BLaER1 treated with 17β-estradiol and CSF1 and Interleukin-3, amounts not matched to agents 10 nM and 100 nM (cell line): ENCODE data around the gene E4F1.
A peak's percentile ranks its signal among the peaks of the same experiment; 100 is the strongest.
"Not testable (repeated sequence)": the region's sequence is repeated elsewhere in the genome, so short reads cannot be mapped to it uniquely, and the experiment has no call there.

ENCODE experiments used
- H3K27ac ChIP-seq, 11 experiments: shearing (Covaris generic); formaldehyde crosslinking; 2 replicates each; pipeline ENCODE4 v1.8.1; 2022
- H3K27me3 ChIP-seq, 11 experiments: shearing (Covaris generic); formaldehyde crosslinking; 2 replicates each; pipeline ENCODE4 v1.8.1; 2022
- H3K36me3 ChIP-seq, 11 experiments: shearing (Covaris generic); formaldehyde crosslinking; 2 replicates each; pipeline ENCODE4 v1.8.1; 2022
- H3K4me1 ChIP-seq, 10 experiments: shearing (Covaris generic); formaldehyde crosslinking; 2 replicates each; pipeline ENCODE4 v1.8.1; 2022
- H3K4me2 ChIP-seq, 11 experiments: shearing (Covaris generic); formaldehyde crosslinking; 2 replicates each; pipeline ENCODE4 v1.8.1; 2022
- H3K4me3 ChIP-seq, 10 experiments: shearing (Covaris generic); formaldehyde crosslinking; 2 replicates each; pipeline ENCODE4 v1.8.1; 2022
- H3K9ac ChIP-seq, 11 experiments: shearing (Covaris generic); formaldehyde crosslinking; 2 replicates each; pipeline ENCODE4 v1.8.1; 2022
- H3K9me3 ChIP-seq, 11 experiments: shearing (Covaris generic); formaldehyde crosslinking; replicated peaks in 1 of 11; 2 replicates each; pipeline ENCODE4 v1.8.1; 2022
- H4K20me1 ChIP-seq, 11 experiments: shearing (Covaris generic); formaldehyde crosslinking; 2 replicates each; pipeline ENCODE4 v1.8.1; 2022
- Cebpa-rat ChIP-seq, 11 experiments: shearing (Covaris generic); IDR thresholded peaks; 2 replicates each; pipeline ENCODE4 v1.8.1; 2022

Gene E4F1

GRCh38 chr16:2237102-2237482 is 13.7 kb downstream of the E4F1 start:
- H3K9ac ChIP-seq: no peak overlapping the region
- H3K36me3 ChIP-seq: peaks cover 43 to 88% (median 68%) of the 10 kb centered on the region in 11 experiments
- no peak overlapping the region for H3K27ac ChIP-seq
- H3K9me3 ChIP-seq: no peaks in the 10 kb centered on the region
- H4K20me1 ChIP-seq: peaks cover 16 to 91% (median 74%) of the 10 kb centered on the region in 11 experiments; a peak in 21 of 22 replicates
- no peak overlapping the region for H3K4me3 ChIP-seq
- TF ChIP-seq Cebpa-rat (IDR thresholded peaks at IDR 0.05): no peak
- peaks cover 19 to 37% (median 25%) of the 10 kb centered on the region in 11 experiments for H3K27me3 ChIP-seq
- H3K4me2 ChIP-seq: no peak overlapping the region
- peaks cover 0 to 16% (median 11%) of the 10 kb centered on the region in 10 experiments; a peak in 12 of 20 replicates for H3K4me1 ChIP-seq

- Histone ChIP-seq H3K4me1 (peaks cover 3 to 16% (median 12%) of the 10 kb centered on the region in 10 experiments), H3K4me3 (no peak overlapping the region), H3K36me3 (peaks cover 42 to 88% (median 68%) of the 10 kb centered on the region in 11 experiments), H3K27ac (no peak overlapping the region), H3K4me2 (no peak overlapping the region), H3K27me3 (peaks cover 19 to 37% (median 25%) of the 10 kb centered on the region in 11 experiments), H3K9me3 (no peaks in the 10 kb centered on the region), H3K9ac (no peak overlapping the region), H4K20me1 (peaks cover 16 to 91% (median 75%) of the 10 kb centered on the region in 11 experiments; a peak in 21 of 22 replicates)
- TF ChIP-seq Cebpa-rat (IDR thresholded peaks at IDR 0.05): no peak
These were observed 14.2 kb downstream of the E4F1 start for GRCh38 chr16:2237493-2238149.

GRCh38 chr16:2238150-2238837 is 14.9 kb downstream of the E4F1 start:
- Histone ChIP-seq H3K36me3 (peaks cover 42 to 88% (median 68%) of the 10 kb centered on the region in 11 experiments), H3K4me1 (peaks cover 7 to 19% (median 13%) of the 10 kb centered on the region in 10 experiments), H3K27ac (no peak overlapping the region), H3K9me3 (no peaks in the 10 kb centered on the region), H3K4me2 (no peak overlapping the region), H3K9ac (peak overlapping the region in 1 of 11 experiments; percentile 8; a peak in 1 of 22 replicates), H3K27me3 (peaks cover 19 to 37% (median 25%) of the 10 kb centered on the region in 11 experiments), H4K20me1 (peaks cover 21 to 91% (median 77%) of the 10 kb centered on the region in 11 experiments; a peak in 21 of 22 replicates), H3K4me3 (no peak overlapping the region)
- TF ChIP-seq Cebpa-rat (IDR thresholded peaks at IDR 0.05): no peak

GRCh38 chr16:2238838-2239675 is 15.7 kb downstream of the E4F1 start:
- Histone ChIP-seq H3K4me1 (peaks cover 3 to 18% (median 13%) of the 10 kb centered on the region in 10 experiments), H3K4me3 (no peak overlapping the region), H3K27ac (no peak overlapping the region), H3K9me3 (no peaks in the 10 kb centered on the region), H3K36me3 (peaks cover 42 to 88% (median 68%) of the 10 kb centered on the region in 11 experiments), H3K4me2 (no peak overlapping the region), H3K27me3 (peaks cover 19 to 37% (median 25%) of the 10 kb centered on the region in 11 experiments), H4K20me1 (peaks cover 18 to 91% (median 77%) of the 10 kb centered on the region in 11 experiments; a peak in 21 of 22 replicates), H3K9ac (peak overlapping the region in 1 of 11 experiments; percentile 8; a peak in 1 of 22 replicates)
- TF ChIP-seq Cebpa-rat (IDR thresholded peaks at IDR 0.05): no peak

- H3K9me3 ChIP-seq, H3K27ac ChIP-seq: not testable (repeated sequence)
These were observed 16.9 kb downstream of the E4F1 start for GRCh38 chr16:2240331-2240730.

GRCh38 chr16:2242598-2242997 is 19.2 kb downstream of the E4F1 start:
- no peak overlapping the region for H3K27ac ChIP-seq
- H3K4me3 ChIP-seq: no peak overlapping the region
- H3K36me3 ChIP-seq: peaks cover 53 to 92% (median 74%) of the 10 kb centered on the region in 11 experiments
- H3K9ac ChIP-seq: peak overlapping the region in 1 of 11 experiments; percentile 9; a peak in 2 of 22 replicates
- peak overlapping the region in 4 of 11 experiments; percentile 13 to 59 (median 52); a peak in 7 of 22 replicates for H3K4me2 ChIP-seq
- TF ChIP-seq Cebpa-rat (IDR thresholded peaks at IDR 0.05): no peak
- peaks cover 3 to 10% (median 7%) of the 10 kb centered on the region in 11 experiments; a peak in 20 of 22 replicates for H3K27me3 ChIP-seq
- no peaks in the 10 kb centered on the region for H3K9me3 ChIP-seq
- H3K4me1 ChIP-seq: peaks cover 0 to 19% (median 11%) of the 10 kb centered on the region in 10 experiments; a peak in 15 of 20 replicates
- peaks cover 9 to 86% (median 54%) of the 10 kb centered on the region in 11 experiments; a peak in 21 of 22 replicates for H4K20me1 ChIP-seq

More at GRCh38 chr16:2240331-2240730, 16.9 kb downstream of the E4F1 start:
- not testable (repeated sequence) for H3K4me2 ChIP-seq, H3K9ac ChIP-seq, H3K4me3 ChIP-seq
- H3K36me3 ChIP-seq: peaks cover 43 to 89% (median 70%) of the 10 kb centered on the region in 11 experiments
- peaks cover 0 to 19% (median 11%) of the 10 kb centered on the region in 10 experiments; a peak in 15 of 20 replicates for H3K4me1 ChIP-seq
- H4K20me1 ChIP-seq: peaks cover 14 to 93% (median 75%) of the 10 kb centered on the region in 11 experiments; a peak in 21 of 22 replicates
- peaks cover 19 to 33% (median 25%) of the 10 kb centered on the region in 11 experiments for H3K27me3 ChIP-seq

- Histone ChIP-seq H3K27ac (no peak overlapping the region), H3K4me3 (no peak overlapping the region), H3K4me1 (peaks cover 0 to 19% (median 11%) of the 10 kb centered on the region in 10 experiments; a peak in 15 of 20 replicates), H3K9ac (peak overlapping the region in 3 of 11 experiments; percentile 9 to 34 (median 24); a peak in 3 of 22 replicates), H3K36me3 (peaks cover 53 to 94% (median 77%) of the 10 kb centered on the region in 11 experiments), H3K27me3 (peaks cover 0 to 6% (median 2%) of the 10 kb centered on the region in 11 experiments; a peak in 10 of 22 replicates), H3K4me2 (peak overlapping the region in 4 of 11 experiments; percentile 13 to 59 (median 52); a peak in 9 of 22 replicates), H4K20me1 (peaks cover 9 to 82% (median 50%) of the 10 kb centered on the region in 11 experiments; a peak in 21 of 22 replicates), H3K9me3 (no peaks in the 10 kb centered on the region)
- TF ChIP-seq Cebpa-rat (IDR thresholded peaks at IDR 0.05): no peak
These were observed 19.7 kb downstream of the E4F1 start for GRCh38 chr16:2243031-2243528.

GRCh38 chr16:2243781-2244180 is 20.4 kb downstream of the E4F1 start:
- H3K36me3 ChIP-seq: peaks cover 53 to 99% (median 79%) of the 10 kb centered on the region in 11 experiments
- TF ChIP-seq Cebpa-rat (IDR thresholded peaks at IDR 0.05): no peak
- H3K4me1 ChIP-seq: peaks cover 0 to 19% (median 11%) of the 10 kb centered on the region in 10 experiments; a peak in 15 of 20 replicates
- H3K9ac ChIP-seq: peak overlapping the region in 6 of 11 experiments; percentile 1 to 34 (median 12); a peak in 1 of 22 replicates
- H3K4me2 ChIP-seq: no peak overlapping the region; a peak in 1 of 22 replicates
- no peak overlapping the region for H3K4me3 ChIP-seq
- H3K9me3 ChIP-seq: no peaks in the 10 kb centered on the region
- H3K27ac ChIP-seq: no peak overlapping the region
- H3K27me3 ChIP-seq: no peaks in the 10 kb centered on the region
- H4K20me1 ChIP-seq: peaks cover 9 to 81% (median 43%) of the 10 kb centered on the region in 11 experiments; a peak in 20 of 22 replicates
